Measurements from ENCODE around the gene ZNF81. TPM values are rescaled to one million over a fixed set of nuclear protein-coding genes. Genes with fewer than 3 reads are reported as not detected.

Gene ZNF81
- total and polyA plus RNA-seq, 4 donors: 0.74 to 5.4 (median 2.0) TPM

DNA sequence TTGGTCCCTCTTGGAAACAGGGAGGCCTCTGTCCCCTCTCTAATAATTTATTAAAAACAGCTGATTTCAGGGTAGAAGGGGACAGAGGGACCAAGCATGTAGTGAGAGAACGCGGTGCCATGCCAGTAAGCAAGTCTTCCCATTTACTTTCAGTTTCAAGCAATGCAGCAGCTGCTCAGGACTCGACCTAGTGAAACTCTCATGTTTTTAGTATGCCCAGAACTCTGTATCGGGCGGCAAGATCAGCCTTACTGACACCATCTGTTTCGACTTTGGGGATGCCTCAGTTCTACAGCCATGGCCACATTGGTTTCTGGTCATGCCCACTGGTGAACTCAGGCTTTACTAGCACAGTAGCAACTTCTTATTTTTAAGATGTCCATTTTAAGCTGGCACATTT is 40.6 kb downstream of the ZNF81 start:
- H3K9ac ChIP-seq (ENCODE audit: low read depth in 1 of 2, low read length in 2 of 2): no peak overlapping the region
- peaks cover 0 to 4% (median under 1%) of the 10 kb centered on the region in 4 donors for H3K36me3 ChIP-seq (ENCODE audit: control insufficient read depth in 4 of 4, insufficient read depth in 3 of 4, low read depth in 1 of 4, low read length in 3 of 4)
- 92% methylated on average over 6 of the region's 6 CpGs for WGBS
- no peaks in the 10 kb centered on the region for H3K4me1 ChIP-seq (ENCODE audit: control insufficient read depth in 4 of 4, insufficient read depth in 4 of 4, low read length in 3 of 4)
- H3K4me3 ChIP-seq (ENCODE audit: low read depth in 1 of 3, low read length in 3 of 3): no peak overlapping the region
- H3K27me3 ChIP-seq (ENCODE audit: control insufficient read depth in 4 of 4, insufficient read depth in 4 of 4, low read length in 3 of 4): no peaks in the 10 kb centered on the region
- H3K9me3 ChIP-seq (ENCODE audit: control insufficient read depth in 4 of 4, low read length in 3 of 4): peaks cover 0 to 5% (median 0%) of the 10 kb centered on the region in 4 donors
- H3K27ac ChIP-seq (ENCODE audit: low read depth in 1 of 2, low read length in 2 of 2): no peak overlapping the region
- TF ChIP-seq RAD21 (IDR thresholded peaks at IDR 0.05) (no peak), HNF4G (IDR thresholded peaks at IDR 0.05) (no peak), EGR1 (IDR thresholded peaks at IDR 0.05; ENCODE audit: low read depth in 2 of 2) (no peak), HNF4A (conservative IDR thresholded peaks at IDR 0.05) (no peak), JUND (IDR thresholded peaks at IDR 0.05) (no peak), TAF1 (conservative IDR thresholded peaks at IDR 0.05) (no peak), FOXA2 (IDR thresholded peaks at IDR 0.05) (no peak), FOXA1 (IDR thresholded peaks at IDR 0.05) (no peak), RXRA (IDR thresholded peaks at IDR 0.05) (no peak), YY1 (IDR thresholded peaks at IDR 0.05) (no peak), SP1 (IDR thresholded peaks at IDR 0.05) (no peak)
- TF ChIP-seq, protein P1, sequence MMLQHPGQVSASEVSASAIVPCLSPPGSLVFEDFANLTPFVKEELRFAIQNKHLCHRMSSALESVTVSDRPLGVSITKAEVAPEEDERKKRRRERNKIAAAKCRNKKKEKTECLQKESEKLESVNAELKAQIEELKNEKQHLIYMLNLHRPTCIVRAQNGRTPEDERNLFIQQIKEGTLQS (IDR thresholded peaks at IDR 0.05): no peak
- TF ChIP-seq, protein P2, sequence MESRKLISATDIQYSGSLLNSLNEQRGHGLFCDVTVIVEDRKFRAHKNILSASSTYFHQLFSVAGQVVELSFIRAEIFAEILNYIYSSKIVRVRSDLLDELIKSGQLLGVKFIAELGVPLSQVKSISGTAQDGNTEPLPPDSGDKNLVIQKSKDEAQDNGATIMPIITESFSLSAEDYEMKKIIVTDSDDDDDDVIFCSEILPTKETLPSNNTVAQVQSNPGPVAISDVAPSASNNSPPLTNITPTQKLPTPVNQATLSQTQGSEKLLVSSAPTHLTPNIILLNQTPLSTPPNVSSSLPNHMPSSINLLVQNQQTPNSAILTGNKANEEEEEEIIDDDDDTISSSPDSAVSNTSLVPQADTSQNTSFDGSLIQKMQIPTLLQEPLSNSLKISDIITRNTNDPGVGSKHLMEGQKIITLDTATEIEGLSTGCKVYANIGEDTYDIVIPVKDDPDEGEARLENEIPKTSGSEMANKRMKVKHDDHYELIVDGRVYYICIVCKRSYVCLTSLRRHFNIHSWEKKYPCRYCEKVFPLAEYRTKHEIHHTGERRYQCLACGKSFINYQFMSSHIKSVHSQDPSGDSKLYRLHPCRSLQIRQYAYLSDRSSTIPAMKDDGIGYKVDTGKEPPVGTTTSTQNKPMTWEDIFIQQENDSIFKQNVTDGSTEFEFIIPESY (IDR thresholded peaks at IDR 0.05): no peak
- TF ChIP-seq, protein P3, sequence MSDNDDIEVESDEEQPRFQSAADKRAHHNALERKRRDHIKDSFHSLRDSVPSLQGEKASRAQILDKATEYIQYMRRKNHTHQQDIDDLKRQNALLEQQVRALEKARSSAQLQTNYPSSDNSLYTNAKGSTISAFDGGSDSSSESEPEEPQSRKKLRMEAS (IDR thresholded peaks at IDR 0.05): no peak
- TF ChIP-seq, protein P4, sequence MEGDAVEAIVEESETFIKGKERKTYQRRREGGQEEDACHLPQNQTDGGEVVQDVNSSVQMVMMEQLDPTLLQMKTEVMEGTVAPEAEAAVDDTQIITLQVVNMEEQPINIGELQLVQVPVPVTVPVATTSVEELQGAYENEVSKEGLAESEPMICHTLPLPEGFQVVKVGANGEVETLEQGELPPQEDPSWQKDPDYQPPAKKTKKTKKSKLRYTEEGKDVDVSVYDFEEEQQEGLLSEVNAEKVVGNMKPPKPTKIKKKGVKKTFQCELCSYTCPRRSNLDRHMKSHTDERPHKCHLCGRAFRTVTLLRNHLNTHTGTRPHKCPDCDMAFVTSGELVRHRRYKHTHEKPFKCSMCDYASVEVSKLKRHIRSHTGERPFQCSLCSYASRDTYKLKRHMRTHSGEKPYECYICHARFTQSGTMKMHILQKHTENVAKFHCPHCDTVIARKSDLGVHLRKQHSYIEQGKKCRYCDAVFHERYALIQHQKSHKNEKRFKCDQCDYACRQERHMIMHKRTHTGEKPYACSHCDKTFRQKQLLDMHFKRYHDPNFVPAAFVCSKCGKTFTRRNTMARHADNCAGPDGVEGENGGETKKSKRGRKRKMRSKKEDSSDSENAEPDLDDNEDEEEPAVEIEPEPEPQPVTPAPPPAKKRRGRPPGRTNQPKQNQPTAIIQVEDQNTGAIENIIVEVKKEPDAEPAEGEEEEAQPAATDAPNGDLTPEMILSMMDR (IDR thresholded peaks at IDR 0.05; ENCODE audit: low read depth, low read length, missing input control): no peak
- TF ChIP-seq, protein P5, sequence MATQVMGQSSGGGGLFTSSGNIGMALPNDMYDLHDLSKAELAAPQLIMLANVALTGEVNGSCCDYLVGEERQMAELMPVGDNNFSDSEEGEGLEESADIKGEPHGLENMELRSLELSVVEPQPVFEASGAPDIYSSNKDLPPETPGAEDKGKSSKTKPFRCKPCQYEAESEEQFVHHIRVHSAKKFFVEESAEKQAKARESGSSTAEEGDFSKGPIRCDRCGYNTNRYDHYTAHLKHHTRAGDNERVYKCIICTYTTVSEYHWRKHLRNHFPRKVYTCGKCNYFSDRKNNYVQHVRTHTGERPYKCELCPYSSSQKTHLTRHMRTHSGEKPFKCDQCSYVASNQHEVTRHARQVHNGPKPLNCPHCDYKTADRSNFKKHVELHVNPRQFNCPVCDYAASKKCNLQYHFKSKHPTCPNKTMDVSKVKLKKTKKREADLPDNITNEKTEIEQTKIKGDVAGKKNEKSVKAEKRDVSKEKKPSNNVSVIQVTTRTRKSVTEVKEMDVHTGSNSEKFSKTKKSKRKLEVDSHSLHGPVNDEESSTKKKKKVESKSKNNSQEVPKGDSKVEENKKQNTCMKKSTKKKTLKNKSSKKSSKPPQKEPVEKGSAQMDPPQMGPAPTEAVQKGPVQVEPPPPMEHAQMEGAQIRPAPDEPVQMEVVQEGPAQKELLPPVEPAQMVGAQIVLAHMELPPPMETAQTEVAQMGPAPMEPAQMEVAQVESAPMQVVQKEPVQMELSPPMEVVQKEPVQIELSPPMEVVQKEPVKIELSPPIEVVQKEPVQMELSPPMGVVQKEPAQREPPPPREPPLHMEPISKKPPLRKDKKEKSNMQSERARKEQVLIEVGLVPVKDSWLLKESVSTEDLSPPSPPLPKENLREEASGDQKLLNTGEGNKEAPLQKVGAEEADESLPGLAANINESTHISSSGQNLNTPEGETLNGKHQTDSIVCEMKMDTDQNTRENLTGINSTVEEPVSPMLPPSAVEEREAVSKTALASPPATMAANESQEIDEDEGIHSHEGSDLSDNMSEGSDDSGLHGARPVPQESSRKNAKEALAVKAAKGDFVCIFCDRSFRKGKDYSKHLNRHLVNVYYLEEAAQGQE (IDR thresholded peaks at IDR 0.05): no peak
- no peak for DNase-seq (ENCODE audit: low spot score)

DNA sequence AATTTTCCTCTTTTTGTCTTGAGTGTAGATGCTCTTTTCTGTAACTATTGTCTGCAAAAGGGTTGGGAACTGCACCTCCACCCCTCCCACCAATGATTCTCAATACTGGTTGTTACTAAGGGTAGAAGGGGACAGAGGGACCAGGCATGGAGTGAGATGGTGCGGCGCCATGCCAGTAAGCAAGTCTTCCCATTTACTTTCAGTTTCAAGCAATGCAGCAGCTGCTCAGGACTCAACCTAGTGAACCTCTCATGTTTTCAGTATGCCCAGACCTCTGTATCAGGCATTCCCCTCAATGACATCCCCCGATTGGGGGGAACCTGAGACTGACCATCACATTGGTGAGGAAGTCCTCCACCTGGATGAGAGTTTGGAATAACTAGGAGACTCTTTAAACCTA is 41.5 kb downstream of the ZNF81 start:
- Histone ChIP-seq H3K9ac (ENCODE audit: low read depth in 1 of 2, low read length in 2 of 2) (no peak overlapping the region), H3K9me3 (ENCODE audit: control insufficient read depth in 4 of 4, low read length in 3 of 4) (peaks cover 0 to 5% (median 0%) of the 10 kb centered on the region in 4 donors), H3K36me3 (ENCODE audit: control insufficient read depth in 4 of 4, insufficient read depth in 3 of 4, low read depth in 1 of 4, low read length in 3 of 4) (peaks cover 0 to 4% (median under 1%) of the 10 kb centered on the region in 4 donors), H3K4me1 (ENCODE audit: control insufficient read depth in 4 of 4, insufficient read depth in 4 of 4, low read length in 3 of 4) (no peaks in the 10 kb centered on the region), H3K4me3 (ENCODE audit: low read depth in 1 of 3, low read length in 3 of 3) (no peak overlapping the region), H3K27ac (ENCODE audit: low read depth in 1 of 2, low read length in 2 of 2) (no peak overlapping the region), H3K27me3 (ENCODE audit: control insufficient read depth in 4 of 4, insufficient read depth in 4 of 4, low read length in 3 of 4) (no peaks in the 10 kb centered on the region)
- 99% methylated on average over 3 of the region's 3 CpGs for WGBS
- no peak for DNase-seq (ENCODE audit: low spot score)
- no peak for TF ChIP-seq SP1 (IDR thresholded peaks at IDR 0.05)
- TF ChIP-seq TAF1 (conservative IDR thresholded peaks at IDR 0.05): no peak
- TF ChIP-seq YY1 (IDR thresholded peaks at IDR 0.05): no peak
- no peak for TF ChIP-seq GABPA (IDR thresholded peaks at IDR 0.05 in 1 of 2, conservative IDR thresholded peaks at IDR 0.05 in 1 of 2)
- no peak for TF ChIP-seq FOXA1 (IDR thresholded peaks at IDR 0.05)
- TF ChIP-seq, protein P4 (IDR thresholded peaks at IDR 0.05; ENCODE audit: low read depth, low read length, missing input control): no peak
- TF ChIP-seq EGR1 (IDR thresholded peaks at IDR 0.05; ENCODE audit: low read depth in 2 of 2): no peak
- no peak for TF ChIP-seq FOXA2 (IDR thresholded peaks at IDR 0.05)
- no peak for TF ChIP-seq RAD21 (IDR thresholded peaks at IDR 0.05)
- TF ChIP-seq HNF4A (conservative IDR thresholded peaks at IDR 0.05): no peak
- TF ChIP-seq HNF4G (IDR thresholded peaks at IDR 0.05): no peak
- TF ChIP-seq, protein P2 (IDR thresholded peaks at IDR 0.05): no peak
